ENCODE measurements around the gene SH3GL3.

The SH3GL3 gene

GRCh38 chr15:83504365-83504764 lies 57.2 kb downstream of the SH3GL3 start:
- DNase-seq (ENCODE audit: low spot score) = no peak

DNA sequence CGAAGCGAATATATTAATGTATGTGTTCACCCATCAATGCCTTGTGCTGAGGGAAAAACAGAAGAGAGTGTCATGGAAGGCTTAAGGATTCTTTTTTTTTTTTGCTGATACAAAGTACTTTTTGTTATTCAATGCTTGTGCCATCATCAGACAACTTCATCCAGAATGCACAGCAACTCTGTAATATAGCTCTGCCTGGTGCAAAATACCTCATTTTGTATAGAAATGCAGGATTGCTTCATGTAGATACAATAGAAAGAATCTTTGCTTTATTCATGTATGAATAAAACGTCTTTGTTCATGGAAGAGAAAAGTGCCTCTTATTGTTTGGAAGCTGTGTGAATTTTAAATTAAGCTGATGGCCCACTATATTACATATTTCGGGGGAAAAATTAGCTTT lies 62.9 kb downstream of the SH3GL3 start:
- DNase-seq (ENCODE audit: low spot score) = peak; percentile 54

GRCh38 chr15:83512459-83512858 lies 65.3 kb downstream of the SH3GL3 start:
- DNase-seq (ENCODE audit: low spot score) = no peak

- no peak for DNase-seq (ENCODE audit: low spot score)
Observed at GRCh38 chr15:83514584-83514983, 67.4 kb downstream of the SH3GL3 start.

- DNase-seq (ENCODE audit: low spot score) = no peak
Observed at GRCh38 chr15:83515164-83515563, 68.0 kb downstream of the SH3GL3 start.

DNA sequence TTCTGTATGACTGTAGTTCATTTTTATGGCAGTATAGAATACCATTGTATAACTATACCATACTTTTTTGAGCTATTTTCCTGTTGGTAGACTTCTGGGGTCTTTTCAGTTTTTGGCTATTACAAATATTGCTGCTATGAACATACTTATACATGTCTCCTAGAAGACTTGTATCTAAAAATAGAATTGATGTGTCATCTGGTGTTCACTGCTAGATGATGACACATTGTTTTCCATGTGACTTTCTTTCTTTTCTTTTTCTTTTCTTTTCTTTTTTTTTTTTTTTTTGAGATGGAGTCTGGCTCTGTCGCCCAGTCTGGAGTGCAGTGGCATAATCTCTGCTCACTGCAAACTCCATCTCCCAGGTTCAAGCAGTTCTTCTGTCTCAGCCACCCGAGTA lies 69.8 kb downstream of the SH3GL3 start:
- no peak for DNase-seq (ENCODE audit: low spot score)

DNA sequence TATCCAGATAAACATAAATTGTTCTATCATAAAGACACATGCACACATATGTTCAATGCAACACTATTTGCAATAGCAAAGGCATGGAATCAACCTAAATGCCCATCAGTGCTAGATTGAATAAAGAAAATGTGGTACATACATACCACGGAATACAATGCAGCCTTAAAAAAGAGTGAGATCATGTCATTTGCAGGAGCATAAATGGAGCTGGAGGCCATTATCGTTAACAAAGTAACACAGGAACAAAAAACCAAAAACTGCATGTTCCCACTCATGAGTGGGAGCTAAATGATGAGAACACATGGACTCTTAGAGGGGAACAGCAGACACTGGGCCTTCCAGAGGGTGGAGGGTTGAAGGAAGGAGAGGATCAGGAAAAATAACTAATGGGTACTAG lies 79.2 kb downstream of the SH3GL3 start:
- no peak for DNase-seq (ENCODE audit: low spot score)

DNA sequence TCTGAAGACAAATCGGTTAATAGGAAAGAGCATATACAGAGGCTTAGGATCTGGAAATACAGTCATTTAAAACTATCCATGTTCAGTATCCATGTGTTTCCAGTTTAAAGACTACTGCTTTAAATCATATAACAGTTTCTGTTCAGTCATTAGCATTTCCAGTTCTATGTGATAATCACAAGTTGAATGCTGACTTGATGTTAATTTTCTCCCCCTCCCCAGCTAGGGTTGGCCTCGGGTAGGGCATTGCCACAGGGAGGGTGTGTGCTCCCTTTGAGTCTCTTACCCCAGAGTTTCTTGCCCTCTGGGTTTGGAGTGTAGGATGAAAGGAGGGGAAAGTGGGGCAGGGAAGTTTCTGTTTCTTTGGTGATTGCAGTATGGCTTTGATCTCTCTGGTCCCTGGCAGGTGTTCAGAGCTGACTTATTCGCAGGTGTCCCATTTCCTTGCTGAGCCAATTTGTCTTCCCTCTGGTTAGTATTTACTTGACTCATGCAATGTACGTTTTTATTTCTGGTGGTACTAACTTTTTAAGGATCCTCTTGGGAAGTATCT lies 86.3 kb downstream of the SH3GL3 start:
- no peak for DNase-seq (ENCODE audit: low spot score)

- no peak for DNase-seq (ENCODE audit: low spot score)
Observed at GRCh38 chr15:83537606-83538005, 90.5 kb downstream of the SH3GL3 start.

- DNase-seq (ENCODE audit: low spot score) = no peak
Observed at GRCh38 chr15:83538682-83539081, 91.5 kb downstream of the SH3GL3 start.

DNA sequence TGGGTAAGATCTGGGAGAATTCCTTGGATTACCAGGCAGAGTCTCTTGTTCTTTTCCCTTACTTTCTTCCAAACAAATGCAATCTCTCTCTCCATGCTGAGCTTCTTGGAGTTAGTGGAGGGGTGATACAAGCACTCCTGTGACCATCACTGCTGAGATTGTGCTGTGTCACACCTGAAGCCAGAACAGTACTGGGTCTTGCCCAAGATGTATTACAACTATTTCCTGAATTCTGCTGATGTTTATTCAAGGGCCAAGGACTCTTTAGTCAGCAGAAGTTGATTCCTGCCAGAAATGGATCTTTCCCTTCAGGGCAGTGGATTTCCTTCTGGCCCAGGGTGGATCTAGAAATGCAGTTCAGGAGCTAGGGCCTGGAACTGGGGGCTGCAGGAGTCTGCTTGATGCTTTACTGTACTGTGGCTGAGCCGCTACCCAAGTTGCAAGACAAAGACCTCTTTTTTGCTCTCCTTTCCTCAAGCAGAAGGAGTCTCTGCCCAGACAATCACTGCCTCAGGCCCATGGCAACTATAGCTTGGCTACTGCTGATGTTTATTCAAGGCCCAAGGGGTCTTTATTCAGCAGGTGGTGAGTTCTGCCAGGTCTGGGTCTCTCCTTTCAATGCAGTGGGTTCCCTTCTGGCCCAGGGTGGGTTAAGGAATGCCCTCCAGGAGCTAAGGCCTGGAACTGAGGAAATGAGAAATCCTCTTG lies 98.8 kb downstream of the SH3GL3 start:
- DNase-seq (ENCODE audit: low spot score) = no peak

DNA sequence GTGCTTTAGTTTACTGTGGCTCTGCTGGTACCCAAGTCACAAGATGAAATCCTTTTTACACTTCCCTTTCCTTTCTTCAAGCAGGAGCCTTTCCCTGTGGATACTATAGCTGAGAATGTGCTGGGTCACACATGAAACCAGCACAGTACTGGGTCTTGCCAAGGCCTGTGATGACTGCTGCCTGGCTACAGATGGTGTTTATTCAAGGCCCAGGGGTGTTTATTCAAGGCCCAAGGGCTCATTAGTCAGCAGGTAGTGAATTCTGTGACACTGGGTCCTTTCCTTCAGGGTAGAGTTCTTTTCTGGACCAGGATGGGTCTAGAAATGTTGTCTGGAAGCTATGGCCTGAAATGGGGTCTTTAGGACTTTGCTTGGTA lies 99.4 kb downstream of the SH3GL3 start:
- DNase-seq (ENCODE audit: low spot score) = no peak

DNA sequence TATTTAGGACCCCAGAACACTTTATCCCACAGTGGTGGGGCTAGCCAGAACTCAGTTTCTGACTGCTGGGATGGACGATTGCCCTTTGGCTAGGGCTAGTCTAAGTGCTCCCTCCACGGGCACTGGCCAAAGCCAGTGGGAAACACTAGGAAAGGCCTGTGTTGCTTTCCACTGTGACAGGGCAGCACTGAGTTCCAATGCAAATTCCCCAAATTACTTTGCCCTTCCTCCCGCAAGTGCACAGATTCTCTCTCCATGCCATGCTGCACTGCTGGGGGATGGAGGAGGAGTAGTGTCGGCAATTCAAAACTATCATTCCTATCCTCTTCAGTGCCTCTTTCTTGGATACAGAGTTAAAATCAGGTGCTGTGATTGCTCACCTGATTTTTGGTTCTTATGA lies 100.0 kb downstream of the SH3GL3 start:
- no peak for DNase-seq (ENCODE audit: low spot score)

DNA sequence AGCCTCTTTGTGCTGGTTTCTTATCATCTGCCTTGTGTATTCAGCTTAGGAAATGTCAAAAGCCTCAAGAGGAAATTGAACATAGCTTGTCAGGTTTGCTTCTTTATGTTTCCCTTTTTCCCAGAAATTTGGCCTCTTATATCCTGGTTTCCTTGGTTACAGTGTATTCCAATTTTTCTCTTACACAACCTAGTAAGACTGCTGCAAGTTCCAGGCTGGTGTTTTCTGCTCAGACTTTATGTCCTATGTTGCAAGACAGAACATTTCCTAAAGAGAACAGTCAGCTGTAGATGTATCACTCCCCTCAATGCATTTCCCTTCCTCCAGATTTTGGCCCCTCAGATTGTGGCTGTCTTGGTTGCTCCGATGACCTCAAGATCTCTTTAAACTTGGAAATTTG lies 102.5 kb downstream of the SH3GL3 start:
- DNase-seq (ENCODE audit: low spot score) = no peak

- DNase-seq (ENCODE audit: low spot score) = no peak
Observed at GRCh38 chr15:83554558-83554957, 107.4 kb downstream of the SH3GL3 start.

- no peak for DNase-seq (ENCODE audit: low spot score)
Observed at GRCh38 chr15:83555383-83555782, 108.2 kb downstream of the SH3GL3 start.

GRCh38 chr15:83556068-83556467 lies 108.9 kb downstream of the SH3GL3 start:
- DNase-seq (ENCODE audit: low spot score) = no peak

DNA sequence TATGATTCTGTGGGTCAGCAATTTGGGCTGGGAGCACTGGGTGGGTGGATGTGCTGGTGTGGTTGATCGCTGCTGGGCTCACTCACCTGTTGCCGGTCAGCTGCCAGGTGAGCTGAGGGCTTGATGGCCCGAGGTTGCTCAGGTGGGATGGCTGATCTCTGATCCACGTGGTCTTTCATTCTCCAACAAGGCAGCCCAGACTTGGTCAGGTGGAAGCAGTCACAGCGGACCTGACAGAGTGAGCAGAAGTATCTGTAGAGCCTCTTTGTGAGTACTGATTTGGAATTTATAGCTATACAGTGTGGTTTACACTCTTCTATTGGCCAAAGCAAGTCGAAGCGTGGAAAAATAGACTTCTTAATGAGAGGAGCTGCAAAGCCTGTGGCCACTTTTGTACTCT lies 109.6 kb downstream of the SH3GL3 start:
- DNase-seq (ENCODE audit: low spot score) = no peak

GRCh38 chr15:83558146-83558545 lies 111.0 kb downstream of the SH3GL3 start:
- no peak for DNase-seq (ENCODE audit: low spot score)

- DNase-seq (ENCODE audit: low spot score) = peak; percentile 86
Observed at GRCh38 chr15:83559310-83559966, 112.3 kb downstream of the SH3GL3 start.

- no peak for DNase-seq (ENCODE audit: low spot score)
Observed at GRCh38 chr15:83561661-83562060, 114.5 kb downstream of the SH3GL3 start.

- DNase-seq (ENCODE audit: low spot score) = no peak
Observed at GRCh38 chr15:83565138-83565537, 118.0 kb downstream of the SH3GL3 start.

- DNase-seq (ENCODE audit: low spot score) = no peak
Observed at GRCh38 chr15:83565553-83566159, 118.5 kb downstream of the SH3GL3 start.

Measured in putamen (tissue), 1 donor.